AG04449 (cell line): ENCODE measurements around the gene PRCD.

Source experiments
- CTCF ChIA-PET: fragments of 350-600 bp; formaldehyde crosslinking; extraction: SDS; loops from one replicate; lab custom pipeline; 2021; ENCODE audit warnings: antibody characterized with exemption; lab: Yijun Ruan, JAX
- POLR2A ChIA-PET: fragments of 400-600, 350-600 bp; formaldehyde crosslinking; extraction: SDS; loops from one replicate; lab custom pipeline; 2020; ENCODE audit warnings: antibody characterized with exemption, inconsistent platforms; lab: Yijun Ruan, JAX
- DNase-seq: peaks from one replicate; pipeline ENCODE4 v3.0.0-alpha.2; 2010; ENCODE audit warnings: low read depth, low spot score
- H3K4me3 ChIP-seq: 2 replicates; pipeline ENCODE4 v1.5.1; 2011; ENCODE audit warnings: low read depth, mild to moderate bottlenecking, control low read depth, low read length
- CTCF ChIP-seq: IDR thresholded peaks from one replicate; pipeline ENCODE4 v1.5.1; 2011; ENCODE audit warnings: mild to moderate bottlenecking, moderate library complexity, low read length, control low read depth, inconsistent platforms; ENCODE audit not compliant: insufficient read depth; ENCODE audit errors: missing control alignments

PRCD gene

GRCh38 chr17:76550712-76551615, 11.1 kb downstream of the PRCD start:
- DNase-seq, result no peak
- ChIA-PET CTCF (interaction anchor here (0.9 to 6.8 kb wide), 12 partner anchors 7 to 97 kb away, joined by 3 to 57 read pairs (median 4); partner anchors contain the start of genes AANAT and PRCD), POLR2A (interaction anchor here (1.3 kb wide), 1 partner anchor 52 kb away, joined by 3 read pairs; no protein-coding TSS in a partner anchor)
- TF ChIP-seq CTCF, result no peak
- no peak overlapping the region for H3K4me3 ChIP-seq

- CTCF ChIA-PET, result interaction anchor here (0.9 to 6.8 kb wide), 12 partner anchors 8 to 98 kb away, joined by 3 to 57 read pairs (median 4); partner anchors contain the start of genes AANAT and PRCD
Measured at GRCh38 chr17:76551685-76552084, 11.8 kb downstream of the PRCD start.

GRCh38 chr17:76553178-76553908, 13.5 kb downstream of the PRCD start:
- no peak overlapping the region for H3K4me3 ChIP-seq
- POLR2A ChIA-PET, result no interaction called here
- no peak for TF ChIP-seq CTCF
- CTCF ChIA-PET, result interaction anchor here (0.9 to 6.8 kb wide), 4 partner anchors 10 to 71 kb away, joined by 3 to 57 read pairs (median 6); no protein-coding TSS in a partner anchor
- no peak for DNase-seq

More at GRCh38 chr17:76551685-76552084, 11.8 kb downstream of the PRCD start:
- no peak overlapping the region for H3K4me3 ChIP-seq
- no peak for TF ChIP-seq CTCF
- POLR2A ChIA-PET, result interaction anchor here (1.3 kb wide), 1 partner anchor 52 kb away, joined by 3 read pairs; no protein-coding TSS in a partner anchor
- no peak for DNase-seq

GRCh38 chr17:76554131-76554530, 14.3 kb downstream of the PRCD start:
- DNase-seq, result no peak
- ChIA-PET POLR2A (no interaction called here), CTCF (interaction anchor here (0.9 to 6.8 kb wide), 3 partner anchors 18 to 70 kb away, joined by 3 to 57 read pairs (median 7); no protein-coding TSS in a partner anchor)
- no peak overlapping the region for H3K4me3 ChIP-seq
- TF ChIP-seq CTCF, result no peak

GRCh38 chr17:76556765-76557367, 17.0 kb downstream of the PRCD start:
- DNase-seq, result no peak
- POLR2A ChIA-PET, result interaction anchor here (0.7 to 2.5 kb wide), 7 partner anchors 8 to 155 kb away, joined by 3 to 9 read pairs (median 5); partner anchors contain the start of gene PRCD
- CTCF ChIA-PET, result interaction anchor here (0.7 to 7.9 kb wide), 29 partner anchors 8 to 186 kb away, joined by 3 to 123 read pairs (median 8); partner anchors contain the start of genes AANAT, JMJD6, METTL23 and PRCD
- TF ChIP-seq CTCF, result no peak
- H3K4me3 ChIP-seq, result peak overlapping the region; percentile 96
